NCI-H2196 (cell line): ENCODE results near the gene ACSL4.
"Not testable (repeated sequence)": the region's sequence is repeated elsewhere in the genome, so short reads cannot be mapped to it uniquely, and the experiment has no call there.

ENCODE experiments used
- DNase-seq: peaks from one replicate; lab custom pipeline; 2025; ENCODE audit not compliant: unreplicated experiment; lab: John Stamatoyannopoulos, UW

Gene ACSL4

GRCh38 chrX:109672239-109672638 is 60.8 kb downstream of the ACSL4 start:
- no peak for DNase-seq

- not testable (repeated sequence) for DNase-seq
Measured at GRCh38 chrX:109671170-109671569, 61.9 kb downstream of the ACSL4 start.

- no peak for DNase-seq
Measured at GRCh38 chrX:109667986-109668385, 65.1 kb downstream of the ACSL4 start.

- no peak for DNase-seq
Measured at GRCh38 chrX:109660435-109661143, 72.5 kb downstream of the ACSL4 start.

GRCh38 chrX:109658391-109658790 is 74.7 kb downstream of the ACSL4 start:
- no peak for DNase-seq

GRCh38 chrX:109657364-109657763 is 75.7 kb downstream of the ACSL4 start:
- not testable (repeated sequence) for DNase-seq

- no peak for DNase-seq
Measured at GRCh38 chrX:109656774-109657173, 76.3 kb downstream of the ACSL4 start.

- no peak for DNase-seq
Measured at GRCh38 chrX:109655502-109656201, 77.4 kb downstream of the ACSL4 start.

GRCh38 chrX:109654516-109655109 is 78.4 kb downstream of the ACSL4 start:
- no peak for DNase-seq

GRCh38 chrX:109644671-109645070 is 88.4 kb downstream of the ACSL4 start:
- DNase-seq, result not testable (repeated sequence)

GRCh38 chrX:109643687-109644086 is 89.4 kb downstream of the ACSL4 start:
- no peak for DNase-seq

- no peak for DNase-seq
Measured at GRCh38 chrX:109638158-109638557, 94.9 kb downstream of the ACSL4 start.

- DNase-seq, result not testable (repeated sequence)
Measured at GRCh38 chrX:109637477-109637876, 95.6 kb downstream of the ACSL4 start.

GRCh38 chrX:109635146-109635545 is 97.9 kb downstream of the ACSL4 start:
- DNase-seq, result no peak

- DNase-seq, result peak; percentile 10
Measured at GRCh38 chrX:109632906-109633504, 100.1 kb downstream of the ACSL4 start.

GRCh38 chrX:109629310-109629709 is 103.7 kb downstream of the ACSL4 start:
- DNase-seq, result no peak

GRCh38 chrX:109626637-109627036 is 106.4 kb downstream of the ACSL4 start:
- no peak for DNase-seq

- DNase-seq, result no peak
Measured at GRCh38 chrX:109624641-109625616, 108.1 kb downstream of the ACSL4 start, which contains the start of gene KCNE5. KCNE5 (minus strand) TSS chrX:109625172; CDS start chrX:109625020, 152 bp downstream.

GRCh38 chrX:109623997-109624396 is 109.1 kb downstream of the ACSL4 start:
- no peak for DNase-seq

- DNase-seq, result no peak
Measured at GRCh38 chrX:109622270-109622669, 110.8 kb downstream of the ACSL4 start.
